ENCODE data around the gene PRKACB.

DNA sequence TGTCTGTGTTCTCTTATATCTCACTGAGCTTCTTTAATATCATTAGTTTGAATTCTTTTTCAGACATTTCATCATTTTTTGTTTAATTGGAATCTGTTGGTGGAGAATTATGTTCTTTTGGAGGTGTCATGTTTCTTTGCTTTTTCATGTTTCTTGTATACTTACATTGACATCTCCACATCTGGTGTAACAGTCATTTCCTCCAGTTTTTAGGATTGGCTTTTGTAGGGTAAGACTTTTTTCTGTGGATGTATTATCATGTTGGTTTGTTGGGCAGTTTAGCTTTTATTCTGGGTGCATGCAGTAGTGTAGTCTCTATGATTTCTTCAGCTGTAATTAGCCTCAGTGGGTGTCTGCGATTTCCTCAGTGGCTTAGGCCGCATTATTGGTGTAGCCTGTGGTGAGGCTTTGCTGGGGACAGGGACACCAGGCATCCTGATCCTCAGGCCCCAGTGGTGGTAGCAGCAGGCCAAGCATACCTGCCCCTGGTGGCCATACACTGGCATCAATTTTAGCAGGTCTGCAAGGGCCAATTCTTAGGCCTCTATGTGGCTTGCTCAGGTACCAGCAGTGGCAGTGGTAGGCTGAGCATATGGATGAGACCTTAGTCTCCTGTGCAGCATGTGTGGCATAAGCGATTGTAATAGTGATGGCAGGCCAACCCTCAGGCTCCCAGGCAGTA, 79.8 kb downstream of the PRKACB start:
- TF ChIP-seq CTCF (IDR thresholded peaks at IDR 0.05; ENCODE audit: low read depth, low read length, missing input control) (no peak), TAF1 (conservative IDR thresholded peaks at IDR 0.05) (no peak), EGR1 (IDR thresholded peaks at IDR 0.05; ENCODE audit: low read depth in 2 of 2) (no peak), REST (IDR thresholded peaks at IDR 0.05) (no peak), MAX (IDR thresholded peaks at IDR 0.05) (no peak), RXRA (IDR thresholded peaks at IDR 0.05) (no peak), NR2F2 (IDR thresholded peaks at IDR 0.05) (no peak), ATF3 (IDR thresholded peaks at IDR 0.05) (no peak), SP1 (IDR thresholded peaks at IDR 0.05) (no peak), FOXA1 (IDR thresholded peaks at IDR 0.05) (no peak), GABPA (IDR thresholded peaks at IDR 0.05 in 1 of 2, conservative IDR thresholded peaks at IDR 0.05 in 1 of 2) (no peak), FOXA2 (IDR thresholded peaks at IDR 0.05) (no peak), RAD21 (IDR thresholded peaks at IDR 0.05) (no peak), YY1 (IDR thresholded peaks at IDR 0.05) (no peak)
